ENCODE measurements around the gene CBARP. TPM values are rescaled to one million over a fixed set of nuclear protein-coding genes. Genes with fewer than 3 reads are reported as not detected.
A peak's percentile ranks its signal among the peaks of the same experiment; 100 is the strongest.

CBARP gene
- total RNA-seq, 4 donors from 2014 or later: 0.38 to 1.6 (median 1.2) TPM

- H3K27me3 ChIP-seq: no peaks in the 10 kb centered on the region
- TF ChIP-seq, protein P1, sequence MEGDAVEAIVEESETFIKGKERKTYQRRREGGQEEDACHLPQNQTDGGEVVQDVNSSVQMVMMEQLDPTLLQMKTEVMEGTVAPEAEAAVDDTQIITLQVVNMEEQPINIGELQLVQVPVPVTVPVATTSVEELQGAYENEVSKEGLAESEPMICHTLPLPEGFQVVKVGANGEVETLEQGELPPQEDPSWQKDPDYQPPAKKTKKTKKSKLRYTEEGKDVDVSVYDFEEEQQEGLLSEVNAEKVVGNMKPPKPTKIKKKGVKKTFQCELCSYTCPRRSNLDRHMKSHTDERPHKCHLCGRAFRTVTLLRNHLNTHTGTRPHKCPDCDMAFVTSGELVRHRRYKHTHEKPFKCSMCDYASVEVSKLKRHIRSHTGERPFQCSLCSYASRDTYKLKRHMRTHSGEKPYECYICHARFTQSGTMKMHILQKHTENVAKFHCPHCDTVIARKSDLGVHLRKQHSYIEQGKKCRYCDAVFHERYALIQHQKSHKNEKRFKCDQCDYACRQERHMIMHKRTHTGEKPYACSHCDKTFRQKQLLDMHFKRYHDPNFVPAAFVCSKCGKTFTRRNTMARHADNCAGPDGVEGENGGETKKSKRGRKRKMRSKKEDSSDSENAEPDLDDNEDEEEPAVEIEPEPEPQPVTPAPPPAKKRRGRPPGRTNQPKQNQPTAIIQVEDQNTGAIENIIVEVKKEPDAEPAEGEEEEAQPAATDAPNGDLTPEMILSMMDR (IDR thresholded peaks at IDR 0.05): no peak
- TF ChIP-seq POLR2A (IDR thresholded peaks at IDR 0.05): no peak
- peaks cover 16 to 49% (median 18%) of the 10 kb centered on the region in 3 donors for H3K36me3 ChIP-seq
- WGBS, 2 donors: 72 to 95% methylated on average over 4 to 6 of the region's 15 CpGs
- DNase-seq: no peak
- no peak overlapping the region for H3K4me3 ChIP-seq
- H3K9me3 ChIP-seq: no peaks in the 10 kb centered on the region
- peaks cover 36 to 97% (median 68%) of the 10 kb centered on the region in 3 donors for H3K4me1 ChIP-seq
- intact Hi-C loops (cut with DNase I): no loop called here
- H3K27ac ChIP-seq: peak overlapping the region in 3 of 4 donors; percentile 39 to 90 (median 46)
These were observed 20.4 kb downstream of the CBARP start for GRCh38 chr19:1217366-1217765.

DNA sequence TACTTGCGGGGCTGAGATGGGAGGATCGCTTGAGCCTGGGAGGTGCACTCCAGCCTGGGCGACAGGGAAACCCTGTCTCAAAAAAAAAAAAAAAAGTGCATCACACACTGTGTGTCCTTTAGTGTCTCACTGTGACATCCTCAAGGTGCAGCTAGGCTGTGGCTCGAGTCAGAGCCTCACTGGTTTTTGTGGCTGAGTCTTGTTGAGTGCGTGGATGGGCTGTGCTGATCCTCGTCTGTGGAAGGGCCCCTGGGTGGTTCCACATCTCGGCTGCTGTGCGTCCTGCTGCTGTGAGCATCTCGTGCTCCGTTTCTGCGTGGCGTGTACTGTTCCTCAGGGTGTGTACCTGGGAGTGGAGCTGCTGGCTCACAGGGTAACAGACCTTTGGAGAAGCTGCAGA, 21.0 kb downstream of the CBARP start:
- H3K4me3 ChIP-seq: no peak overlapping the region
- H3K36me3 ChIP-seq: peaks cover 12 to 46% (median 13%) of the 10 kb centered on the region in 3 donors
- TF ChIP-seq, protein P1 (IDR thresholded peaks at IDR 0.05): no peak
- no peak for TF ChIP-seq POLR2A (IDR thresholded peaks at IDR 0.05)
- DNase-seq: no peak
- peaks cover 36 to 97% (median 73%) of the 10 kb centered on the region in 3 donors for H3K4me1 ChIP-seq
- WGBS, 2 donors: 55 to 74% methylated on average over 12 of the region's 12 CpGs
- no peaks in the 10 kb centered on the region for H3K9me3 ChIP-seq
- intact Hi-C loops (cut with DNase I): no loop called here
- peak overlapping the region in 3 of 4 donors; percentile 80 to 96 (median 90) for H3K27ac ChIP-seq
- H3K27me3 ChIP-seq: no peaks in the 10 kb centered on the region

GRCh38 chr19:1214862-1215731, 22.7 kb downstream of the CBARP start:
- H3K36me3 ChIP-seq: peaks cover 0 to 41% (median 0%) of the 10 kb centered on the region in 3 donors
- 36 to 49% methylated on average over 7 to 10 of the region's 26 CpGs for WGBS, 2 donors
- peaks cover 49 to 100% (median 84%) of the 10 kb centered on the region in 3 donors for H3K4me1 ChIP-seq
- peak overlapping the region in 1 of 4 donors; percentile 47 for H3K4me3 ChIP-seq
- no peaks in the 10 kb centered on the region for H3K9me3 ChIP-seq
- no peak for DNase-seq
- H3K27ac ChIP-seq: peak overlapping the region; percentile 80 to 96 (median 88)
- intact Hi-C loops (cut with DNase I): no loop called here
- TF ChIP-seq, protein P1 (IDR thresholded peaks at IDR 0.05): no peak
- TF ChIP-seq POLR2A (IDR thresholded peaks at IDR 0.05): no peak
- no peaks in the 10 kb centered on the region for H3K27me3 ChIP-seq

DNA sequence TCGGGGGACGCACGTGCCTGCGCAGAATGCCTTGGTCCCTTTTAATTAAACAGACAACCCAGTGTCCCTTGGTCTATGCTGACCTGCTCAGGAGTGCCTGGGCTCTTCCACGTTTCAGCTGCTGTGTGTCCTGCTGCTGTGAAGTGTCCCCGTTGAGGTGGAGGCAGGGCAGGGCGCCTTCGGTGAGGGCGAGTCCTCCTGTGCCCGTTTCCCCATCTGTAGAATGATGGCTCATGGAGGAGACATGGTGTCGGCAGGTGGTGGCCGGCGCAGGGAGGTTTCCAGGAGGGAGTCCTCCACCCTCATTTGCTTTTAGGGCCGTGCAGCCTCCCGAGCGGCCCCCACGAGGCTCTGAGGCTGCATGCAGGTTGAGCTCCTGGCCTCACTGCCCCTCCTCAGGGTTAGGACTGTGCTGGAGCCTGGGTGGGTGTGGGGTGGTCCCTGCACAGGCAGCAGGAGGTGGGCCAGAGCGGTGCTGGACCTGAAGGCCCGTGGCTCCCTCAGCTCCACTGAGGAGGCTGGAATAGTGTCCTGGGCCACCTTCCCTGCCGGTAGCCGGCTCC, 23.4 kb downstream of the CBARP start:
- intact Hi-C loops (cut with DNase I): no loop called here

More for the DNA sequence above, 23.4 kb downstream of the CBARP start:
- TF ChIP-seq, protein P1 (IDR thresholded peaks at IDR 0.05): no peak
- TF ChIP-seq POLR2A (IDR thresholded peaks at IDR 0.05): no peak
- H3K4me3 ChIP-seq: peak overlapping the region in 2 of 4 donors; percentile 2 to 47
- no peaks in the 10 kb centered on the region for H3K9me3 ChIP-seq
- peaks cover 56 to 100% (median 91%) of the 10 kb centered on the region in 3 donors for H3K4me1 ChIP-seq
- no peak for DNase-seq
- H3K27ac ChIP-seq: peak overlapping the region; percentile 80 to 96 (median 88)
- WGBS, 2 donors: 15 to 20% methylated on average over 1 to 8 of the region's 21 CpGs
- no peaks in the 10 kb centered on the region for H3K27me3 ChIP-seq
- H3K36me3 ChIP-seq: peaks cover 0 to 40% (median 0%) of the 10 kb centered on the region in 3 donors
